H9 (cell line): Measurements from ENCODE around the gene CLRN1. TPM values are rescaled to one million over a fixed set of nuclear protein-coding genes. Genes with fewer than 3 reads are reported as not detected.

Experiments
- DNase-seq: peaks from one replicate; pipeline ENCODE4 v3.0.0-alpha.2; 2017
- H2AFZ ChIP-seq: one replicate; pipeline ENCODE4 v1.6.1; 2013; ENCODE audit warnings: mild to moderate bottlenecking, low read length, control low read depth, moderate library complexity
- H2AK5ac ChIP-seq: 2 replicates; pipeline ENCODE4 v1.6.1; 2013; ENCODE audit warnings: low read length, control low read depth, mixed read lengths; ENCODE audit not compliant: insufficient read length
- H2BK120ac ChIP-seq: one replicate; pipeline ENCODE4 v1.6.1; 2013; ENCODE audit warnings: low read depth, mild to moderate bottlenecking, low read length, control low read depth, inconsistent platforms; ENCODE audit not compliant: poor library complexity, severe bottlenecking
- H2BK12ac ChIP-seq: 2 replicates; pipeline ENCODE4 v1.6.1; 2013; ENCODE audit warnings: low read length, control low read depth, mixed read lengths, low read depth; ENCODE audit not compliant: insufficient read length
- H2BK15ac ChIP-seq: 2 replicates; pipeline ENCODE4 v1.6.1; 2013; ENCODE audit warnings: low read depth, low read length, control low read depth
- H2BK20ac ChIP-seq: one replicate; pipeline ENCODE4 v1.6.1; 2013; ENCODE audit warnings: low read depth, mild to moderate bottlenecking, low read length, control low read depth, inconsistent platforms; ENCODE audit not compliant: poor library complexity, severe bottlenecking
- H2BK5ac ChIP-seq: 2 replicates; pipeline ENCODE4 v1.6.1; 2013; ENCODE audit warnings: low read length, control low read depth, mixed read lengths; ENCODE audit not compliant: insufficient read length
- H3K14ac ChIP-seq: 2 replicates; pipeline ENCODE4 v1.6.1; 2013; ENCODE audit warnings: low read length, control low read depth; ENCODE audit not compliant: insufficient read depth
- H3K18ac ChIP-seq: 2 replicates; pipeline ENCODE4 v1.6.1; 2013; ENCODE audit warnings: low read depth, mild to moderate bottlenecking, mixed read lengths, low read length, control low read depth; ENCODE audit not compliant: insufficient read length
- H3K23ac ChIP-seq: 2 replicates; pipeline ENCODE4 v1.6.1; 2013; ENCODE audit warnings: low read length, control low read depth, mixed read lengths, low read depth; ENCODE audit not compliant: insufficient read length
- H3K23me2 ChIP-seq: 2 replicates; pipeline ENCODE4 v1.6.1; 2013; ENCODE audit warnings: low read depth, mild to moderate bottlenecking, mixed read lengths, low read length, control low read depth; ENCODE audit not compliant: insufficient read length, poor library complexity, severe bottlenecking
- H3K27ac ChIP-seq: 2 replicates; pipeline ENCODE4 v1.5.1; 2013; ENCODE audit warnings: low read length, control low read depth, mixed read lengths, low read depth; ENCODE audit not compliant: insufficient read length
- H3K27me3 ChIP-seq: 2 replicates; pipeline ENCODE4 v1.6.1; 2013; ENCODE audit warnings: low read length, control low read depth, inconsistent platforms; ENCODE audit not compliant: insufficient read depth
- H3K4ac ChIP-seq: 2 replicates; pipeline ENCODE4 v1.6.1; 2013; ENCODE audit warnings: low read depth, mild to moderate bottlenecking, control low read depth, inconsistent platforms, low read length, moderate library complexity
- H3K4me1 ChIP-seq: 2 replicates; pipeline ENCODE4 v1.6.1; 2013; ENCODE audit warnings: low read length, control low read depth, inconsistent platforms; ENCODE audit not compliant: insufficient read depth
- H3K4me2 ChIP-seq: 2 replicates; pipeline ENCODE4 v1.6.1; 2013; ENCODE audit warnings: low read length, control low read depth, mixed read lengths; ENCODE audit not compliant: insufficient read length, insufficient read depth
- H3K56ac ChIP-seq: 2 replicates; pipeline ENCODE4 v1.6.1; 2013; ENCODE audit warnings: low read depth, mild to moderate bottlenecking, mixed read lengths, low read length, control low read depth; ENCODE audit not compliant: insufficient read length
- H3K79me1 ChIP-seq: 2 replicates; pipeline ENCODE4 v1.6.1; 2013; ENCODE audit warnings: low read depth, mild to moderate bottlenecking, moderate library complexity, low read length, control low read depth, inconsistent platforms; ENCODE audit not compliant: insufficient read depth, poor library complexity, severe bottlenecking
- H3K79me2 ChIP-seq: 2 replicates; pipeline ENCODE4 v1.6.1; 2013; ENCODE audit warnings: low read length, control low read depth, inconsistent platforms; ENCODE audit not compliant: insufficient read depth
- H3K9ac ChIP-seq: 2 replicates; pipeline ENCODE4 v1.6.1; 2013; ENCODE audit warnings: low read length, control low read depth, mixed read lengths; ENCODE audit not compliant: insufficient read length; ENCODE audit errors: extremely low read depth
- H3K9me3 ChIP-seq: one replicate; pipeline ENCODE4 v1.6.1; 2013; ENCODE audit warnings: low read depth, low read length, inconsistent platforms; ENCODE audit not compliant: control insufficient read depth
- H3T11ph ChIP-seq: one replicate; pipeline ENCODE4 v1.6.1; 2013; ENCODE audit warnings: mild to moderate bottlenecking, low read length, control low read depth, inconsistent platforms
- H4K20me1 ChIP-seq: one replicate; pipeline ENCODE4 v1.6.1; 2013; ENCODE audit not compliant: control insufficient read depth, insufficient read length, insufficient read depth
- H4K5ac ChIP-seq: 2 replicates; pipeline ENCODE4 v1.6.1; 2013; ENCODE audit warnings: low read depth, mild to moderate bottlenecking, mixed read lengths, low read length, control low read depth; ENCODE audit not compliant: insufficient read length
- H4K8ac ChIP-seq: replicated peaks from 2 replicates; pipeline ENCODE4 v1.6.1; 2013; ENCODE audit warnings: low read length, control low read depth, mixed read lengths, low read depth; ENCODE audit not compliant: insufficient read length
- H4K91ac ChIP-seq: 2 replicates; pipeline ENCODE4 v1.6.1; 2013; ENCODE audit warnings: low read depth, mild to moderate bottlenecking, moderate library complexity, mixed read lengths, low read length, control low read depth; ENCODE audit not compliant: insufficient read length
- H3K27ac Mint-ChIP-seq, 3 experiments: 2 replicates in 2 of 3; 3 replicates in 1 of 3; pipeline ENCODE4 v1.8.0; 2020 to 2021; ENCODE audit warnings: mixed read lengths in 3 of 3, mild to moderate bottlenecking in 1 of 3, moderate library complexity in 1 of 3
- H3K27me3 Mint-ChIP-seq: 2 replicates; pipeline ENCODE4 v1.8.0; 2021; ENCODE audit warnings: low read depth, mild to moderate bottlenecking, moderate library complexity, mixed read lengths
- H3K36me3 Mint-ChIP-seq, 3 experiments: 2 replicates in 2 of 3; 3 replicates in 1 of 3; pipeline ENCODE4 v1.8.0; 2020 to 2021; ENCODE audit warnings: low read depth in 3 of 3, mixed read lengths in 3 of 3; ENCODE audit not compliant: insufficient read depth in 1 of 3
- H3K4me1 Mint-ChIP-seq, 2 experiments: 2 replicates each; pipeline ENCODE4 v1.8.0; 2020; ENCODE audit warnings: mixed read lengths in 2 of 2
- H3K4me3 Mint-ChIP-seq, 2 experiments: 2 replicates in 1 of 2; 3 replicates in 1 of 2; pipeline ENCODE4 v1.8.0; 2020 to 2021; ENCODE audit warnings: mild to moderate bottlenecking in 2 of 2, mixed read lengths in 2 of 2, moderate library complexity in 1 of 2
- H3K9me3 Mint-ChIP-seq, 2 experiments: 2 replicates in 1 of 2; 3 replicates in 1 of 2; pipeline ENCODE4 v1.8.0; 2020; ENCODE audit warnings: mild to moderate bottlenecking in 2 of 2, mixed read lengths in 2 of 2, moderate library complexity in 1 of 2
- WGBS: extraction: QIAGEN DNeasy Blood & Tissue Kit; methylation state at CpG from one replicate; pipeline ENCODE4 v1.1.7; 2013; ENCODE audit warnings: missing lambda C conversion rate, low lambda C conversion rate, mixed read lengths; ENCODE audit not compliant: insufficient read length; ENCODE audit errors: extremely low coverage; 5-methylcytosine and 5-hydroxymethylcytosine counted together
- total RNA-seq: library from RNA; stranded (reverse); gene quantifications from 2 replicates; pipeline ENCODE4 v1.2.1, GENCODE V29; 2021
- TF ChIP-seq, protein P1 (sequence below): fragments of 200-600 bp; sonication (generic); conservative IDR thresholded peaks from 3 replicates; pipeline ENCODE4 v1.8.0; 2021; ENCODE audit warnings: antibody characterized with exemption, mild to moderate bottlenecking

Gene CLRN1
- total RNA-seq, 1 experiment from 2014 or later: not detected

DNA sequence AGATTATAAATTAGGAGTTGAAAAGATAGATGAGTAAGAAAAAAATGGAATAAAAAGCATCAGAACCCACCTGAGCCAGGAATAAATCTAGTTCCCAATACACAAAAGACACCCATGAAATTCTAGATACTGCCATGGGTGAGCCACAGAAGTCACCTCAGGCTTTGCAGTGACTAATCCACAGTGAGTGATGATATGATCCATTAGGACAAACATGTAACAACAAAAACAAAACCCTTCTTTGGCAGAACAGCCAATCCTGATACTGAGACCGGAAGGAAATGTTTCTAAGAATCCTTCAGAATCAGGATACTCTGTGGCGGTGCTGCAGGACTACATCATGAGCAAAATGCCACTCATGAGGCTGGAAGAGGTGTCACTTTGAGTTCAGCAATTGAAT lies 52.3 kb downstream of the CLRN1 start:
- H2AK5ac ChIP-seq: no peak overlapping the region
- no peak overlapping the region for H3T11ph ChIP-seq
- no peak overlapping the region for H4K5ac ChIP-seq
- H3K79me1 ChIP-seq: no peaks in the 10 kb centered on the region
- H2AFZ ChIP-seq: no peak overlapping the region
- no peak overlapping the region for H3K27ac Mint-ChIP-seq
- H3K4me1 Mint-ChIP-seq: peaks cover 27 to 34% of the 10 kb centered on the region in 2 experiments
- no peak overlapping the region for H3K9ac ChIP-seq
- H3K23me2 ChIP-seq: no peaks in the 10 kb centered on the region
- H3K27me3 ChIP-seq: no peaks in the 10 kb centered on the region
- H2BK12ac ChIP-seq: no peak overlapping the region
- peaks cover 2% of the 10 kb centered on the region for H3K4me1 ChIP-seq
- no CpG with 5 or more reads among the region's 2 CpGs for WGBS
- TF ChIP-seq, protein P1, sequence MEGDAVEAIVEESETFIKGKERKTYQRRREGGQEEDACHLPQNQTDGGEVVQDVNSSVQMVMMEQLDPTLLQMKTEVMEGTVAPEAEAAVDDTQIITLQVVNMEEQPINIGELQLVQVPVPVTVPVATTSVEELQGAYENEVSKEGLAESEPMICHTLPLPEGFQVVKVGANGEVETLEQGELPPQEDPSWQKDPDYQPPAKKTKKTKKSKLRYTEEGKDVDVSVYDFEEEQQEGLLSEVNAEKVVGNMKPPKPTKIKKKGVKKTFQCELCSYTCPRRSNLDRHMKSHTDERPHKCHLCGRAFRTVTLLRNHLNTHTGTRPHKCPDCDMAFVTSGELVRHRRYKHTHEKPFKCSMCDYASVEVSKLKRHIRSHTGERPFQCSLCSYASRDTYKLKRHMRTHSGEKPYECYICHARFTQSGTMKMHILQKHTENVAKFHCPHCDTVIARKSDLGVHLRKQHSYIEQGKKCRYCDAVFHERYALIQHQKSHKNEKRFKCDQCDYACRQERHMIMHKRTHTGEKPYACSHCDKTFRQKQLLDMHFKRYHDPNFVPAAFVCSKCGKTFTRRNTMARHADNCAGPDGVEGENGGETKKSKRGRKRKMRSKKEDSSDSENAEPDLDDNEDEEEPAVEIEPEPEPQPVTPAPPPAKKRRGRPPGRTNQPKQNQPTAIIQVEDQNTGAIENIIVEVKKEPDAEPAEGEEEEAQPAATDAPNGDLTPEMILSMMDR: no peak
- no peaks in the 10 kb centered on the region; the same call in 1 of the 2 replicates for H3K27me3 Mint-ChIP-seq
- H2BK120ac ChIP-seq: no peak overlapping the region
- no peak overlapping the region for H3K56ac ChIP-seq
- no peaks in the 10 kb centered on the region for H3K79me2 ChIP-seq
- no peak overlapping the region for H2BK20ac ChIP-seq
- no peak overlapping the region for H2BK5ac ChIP-seq
- H3K9me3 ChIP-seq: no peaks in the 10 kb centered on the region
- H4K91ac ChIP-seq: no peak overlapping the region
- no peak overlapping the region for H3K23ac ChIP-seq
- no peak overlapping the region for H2BK15ac ChIP-seq
- no peak overlapping the region for H3K4me3 Mint-ChIP-seq
- no peaks in the 10 kb centered on the region for H3K9me3 Mint-ChIP-seq
- H3K4me2 ChIP-seq: no peak overlapping the region
- H3K14ac ChIP-seq: no peak overlapping the region
- H3K18ac ChIP-seq: no peak overlapping the region
- no peak for DNase-seq
- H4K8ac ChIP-seq: no peak overlapping the region
- no peak overlapping the region for H3K27ac ChIP-seq
- no peaks in the 10 kb centered on the region for H4K20me1 ChIP-seq
- no peaks in the 10 kb centered on the region for H3K36me3 Mint-ChIP-seq
- no peak overlapping the region for H3K4ac ChIP-seq
